Measurements from ENCODE around the gene PIGN. TPM values are rescaled to one million over a fixed set of nuclear protein-coding genes. Genes with fewer than 3 reads are reported as not detected.

Gene PIGN
- total and polyA plus RNA-seq, 2 of the 8 experiments (the other 6 are each of a cell fraction or from before 2014, with no cell fraction given) = 20.9 to 26.3 TPM

GRCh38 chr18:62033207-62033606 lies 153.6 kb downstream of the PIGN start:
- FAIRE-seq (no peak), DNase-seq (ENCODE audit: low read depth in 1 of 2, low spot score in 2 of 2) (no peak)
- Histone ChIP-seq H4K20me1 (replicated peaks in 1 of 2; ENCODE audit: control insufficient read depth in 1 of 2, insufficient read depth in 2 of 2, low read length in 2 of 2) (no peaks in the 10 kb centered on the region), H3K9ac (replicated peaks in 1 of 4; ENCODE audit: extremely low read depth in 1 of 4, low read depth in 3 of 4, low read length in 3 of 4) (no peak overlapping the region), H3K23ac (ENCODE audit: insufficient read length) (no peak overlapping the region), H2AFZ (ENCODE audit: low read length) (no peak overlapping the region), H3K27me3 (replicated peaks in 1 of 4; ENCODE audit: control insufficient read depth in 3 of 4, extremely low read depth in 1 of 4, insufficient read depth in 3 of 4, low read length in 3 of 4) (no peaks in the 10 kb centered on the region), H3K27ac (ENCODE audit: low read depth, low read length) (no peak overlapping the region), H3K79me2 (ENCODE audit: control insufficient read depth in 1 of 2, insufficient read depth in 2 of 2, low read length in 2 of 2) (no peaks in the 10 kb centered on the region), H2AK5ac (ENCODE audit: low read depth, low read length) (no peak overlapping the region), H2BK15ac (ENCODE audit: low read length) (no peak overlapping the region), H4K5ac (ENCODE audit: insufficient read length, low read depth, low read length) (no peak overlapping the region), H3K79me1 (ENCODE audit: low read depth, low read length) (no peaks in the 10 kb centered on the region), H3K4me2 (ENCODE audit: insufficient read depth in 1 of 2, low read depth in 2 of 2, low read length in 2 of 2) (no peak overlapping the region), H3K14ac (ENCODE audit: insufficient read length) (no peak overlapping the region), H3K36me3 (ENCODE audit: control insufficient read depth in 2 of 4, insufficient read depth in 4 of 4, low read length in 3 of 4) (no peaks in the 10 kb centered on the region), H2BK5ac (ENCODE audit: low read depth, low read length) (no peak overlapping the region), H3K4ac (replicated peaks; ENCODE audit: insufficient read length, low read depth, low read length) (no peak overlapping the region), H2BK20ac (ENCODE audit: low read length) (no peak overlapping the region), H3K4me3 (ENCODE audit: extremely low read depth in 1 of 4, insufficient read depth in 2 of 4, low read depth in 3 of 4, low read length in 4 of 4) (no peak overlapping the region), H4K8ac (ENCODE audit: extremely low read depth, insufficient read depth, low read length) (no peak overlapping the region), H3K9me3 (ENCODE audit: insufficient read depth in 2 of 2, low read depth in 1 of 2, low read length in 1 of 2) (no peaks in the 10 kb centered on the region), H2BK120ac (replicated peaks; ENCODE audit: low read depth, low read length) (no peak overlapping the region), H3K56ac (replicated peaks; ENCODE audit: insufficient read length, low read depth, low read length) (no peak overlapping the region), H3K4me1 (replicated peaks in 1 of 4; ENCODE audit: control insufficient read depth in 3 of 4, insufficient read depth in 4 of 4, low read length in 3 of 4) (peaks cover 0 to 4% (median 3%) of the 10 kb centered on the region in 4 experiments; a peak in 4 of 7 replicates), H3K18ac (ENCODE audit: extremely low read depth, low read length) (no peak overlapping the region), H4K91ac (replicated peaks; ENCODE audit: insufficient read length, low read length) (no peak overlapping the region), H2BK12ac (ENCODE audit: low read depth, low read length) (no peak overlapping the region), H3K23me2 (ENCODE audit: low read depth, low read length) (no peaks in the 10 kb centered on the region)
- 90% methylated on average over 5 of the region's 5 CpGs; no CpG with 5 or more reads in 1 of the 2 experiments for WGBS, 2 experiments (ENCODE audit: extremely low coverage in 1 of 2, insufficient coverage in 1 of 2, insufficient read length in 1 of 2, insufficient replicate concordance in 2 of 2, low coverage in 1 of 2, low lambda C conversion rate in 2 of 2, missing lambda C conversion rate in 1 of 2)
- ChIA-PET POLR2A (ENCODE audit: partially characterized antibody) (no interaction called here), CTCF (ENCODE audit: partially characterized antibody) (interaction anchor here (0.6 kb wide), 1 partner anchor 1896 kb away, joined by 3 read pairs; no protein-coding TSS in a partner anchor)
- TF ChIP-seq RFX5 (IDR thresholded peaks at IDR 0.05; ENCODE audit: borderline replicate concordance, low read depth, low read length) (no peak), EZH2 (IDR thresholded peaks at IDR 0.05; ENCODE audit: low read depth, low read length, severe bottlenecking) (no peak), SAP30 (IDR thresholded peaks at IDR 0.05; ENCODE audit: insufficient read depth, insufficient replicate concordance, low read length) (no peak), SRF (IDR thresholded peaks at IDR 0.05; ENCODE audit: low read depth, low read length) (no peak), BCL11A (IDR thresholded peaks at IDR 0.05; ENCODE audit: low read depth in 2 of 2, low read length in 2 of 2) (no peak), FOSL1 (IDR thresholded peaks at IDR 0.05; ENCODE audit: insufficient read depth, low read depth, low read length) (no peak), NRF1 (IDR thresholded peaks at IDR 0.05; ENCODE audit: low read depth, low read length) (no peak), SIN3A (conservative IDR thresholded peaks at IDR 0.05 in 1 of 2, IDR thresholded peaks at IDR 0.05 in 1 of 2; ENCODE audit: low read depth in 1 of 2, low read length in 2 of 2) (no peak)
- TF ChIP-seq, protein P1, sequence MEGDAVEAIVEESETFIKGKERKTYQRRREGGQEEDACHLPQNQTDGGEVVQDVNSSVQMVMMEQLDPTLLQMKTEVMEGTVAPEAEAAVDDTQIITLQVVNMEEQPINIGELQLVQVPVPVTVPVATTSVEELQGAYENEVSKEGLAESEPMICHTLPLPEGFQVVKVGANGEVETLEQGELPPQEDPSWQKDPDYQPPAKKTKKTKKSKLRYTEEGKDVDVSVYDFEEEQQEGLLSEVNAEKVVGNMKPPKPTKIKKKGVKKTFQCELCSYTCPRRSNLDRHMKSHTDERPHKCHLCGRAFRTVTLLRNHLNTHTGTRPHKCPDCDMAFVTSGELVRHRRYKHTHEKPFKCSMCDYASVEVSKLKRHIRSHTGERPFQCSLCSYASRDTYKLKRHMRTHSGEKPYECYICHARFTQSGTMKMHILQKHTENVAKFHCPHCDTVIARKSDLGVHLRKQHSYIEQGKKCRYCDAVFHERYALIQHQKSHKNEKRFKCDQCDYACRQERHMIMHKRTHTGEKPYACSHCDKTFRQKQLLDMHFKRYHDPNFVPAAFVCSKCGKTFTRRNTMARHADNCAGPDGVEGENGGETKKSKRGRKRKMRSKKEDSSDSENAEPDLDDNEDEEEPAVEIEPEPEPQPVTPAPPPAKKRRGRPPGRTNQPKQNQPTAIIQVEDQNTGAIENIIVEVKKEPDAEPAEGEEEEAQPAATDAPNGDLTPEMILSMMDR (IDR thresholded peaks at IDR 0.05; ENCODE audit: control extremely low read depth in 1 of 3, insufficient read depth in 1 of 3, low read depth in 1 of 3, low read length in 3 of 3) = no peak

Measured in H1 (cell line).